NT2/D1 (cell line): ENCODE results near the gene PACS1.

ENCODE experiments used
- DNase-seq: peaks from one replicate; pipeline ENCODE4 v3.0.0-alpha.2; 2011; ENCODE audit warnings: low read depth, low spot score
- H3K27me3 ChIP-seq: 2 replicates; pipeline ENCODE4 v1.6.0; 2011; ENCODE audit warnings: mild to moderate bottlenecking; ENCODE audit not compliant: insufficient read length, insufficient read depth
- H3K36me3 ChIP-seq: 2 replicates; pipeline ENCODE4 v1.6.1; 2011; ENCODE audit warnings: mild to moderate bottlenecking, low read length, mixed read lengths; ENCODE audit not compliant: insufficient read depth, insufficient read length
- H3K4me1 ChIP-seq: 2 replicates; pipeline ENCODE4 v1.5.1; 2011; ENCODE audit not compliant: insufficient read depth, insufficient read length
- H3K4me3 ChIP-seq: 2 replicates; pipeline ENCODE4 v1.5.1; 2011; ENCODE audit warnings: low read depth; ENCODE audit not compliant: insufficient read length
- H3K9ac ChIP-seq: 2 replicates; pipeline ENCODE4 v1.6.0; 2011; ENCODE audit warnings: low read depth; ENCODE audit not compliant: insufficient read length
- H3K9me3 ChIP-seq: 2 replicates; pipeline ENCODE4 v1.5.1; 2011; ENCODE audit warnings: mild to moderate bottlenecking, low read length; ENCODE audit not compliant: insufficient read depth
- SUZ12 ChIP-seq: IDR thresholded peaks from 2 replicates; pipeline ENCODE4 v1.6.1; 2011; ENCODE audit not compliant: insufficient read length, insufficient read depth; ENCODE audit errors: extremely low read depth
- YY1 ChIP-seq: IDR thresholded peaks from 2 replicates; pipeline ENCODE4 v1.6.1; 2011; ENCODE audit not compliant: insufficient read length, insufficient read depth
- ZNF274 ChIP-seq: IDR thresholded peaks from 2 replicates; pipeline ENCODE4 v1.6.1; 2011; ENCODE audit warnings: mild to moderate bottlenecking, low read depth, low read length

The PACS1 gene

DNA sequence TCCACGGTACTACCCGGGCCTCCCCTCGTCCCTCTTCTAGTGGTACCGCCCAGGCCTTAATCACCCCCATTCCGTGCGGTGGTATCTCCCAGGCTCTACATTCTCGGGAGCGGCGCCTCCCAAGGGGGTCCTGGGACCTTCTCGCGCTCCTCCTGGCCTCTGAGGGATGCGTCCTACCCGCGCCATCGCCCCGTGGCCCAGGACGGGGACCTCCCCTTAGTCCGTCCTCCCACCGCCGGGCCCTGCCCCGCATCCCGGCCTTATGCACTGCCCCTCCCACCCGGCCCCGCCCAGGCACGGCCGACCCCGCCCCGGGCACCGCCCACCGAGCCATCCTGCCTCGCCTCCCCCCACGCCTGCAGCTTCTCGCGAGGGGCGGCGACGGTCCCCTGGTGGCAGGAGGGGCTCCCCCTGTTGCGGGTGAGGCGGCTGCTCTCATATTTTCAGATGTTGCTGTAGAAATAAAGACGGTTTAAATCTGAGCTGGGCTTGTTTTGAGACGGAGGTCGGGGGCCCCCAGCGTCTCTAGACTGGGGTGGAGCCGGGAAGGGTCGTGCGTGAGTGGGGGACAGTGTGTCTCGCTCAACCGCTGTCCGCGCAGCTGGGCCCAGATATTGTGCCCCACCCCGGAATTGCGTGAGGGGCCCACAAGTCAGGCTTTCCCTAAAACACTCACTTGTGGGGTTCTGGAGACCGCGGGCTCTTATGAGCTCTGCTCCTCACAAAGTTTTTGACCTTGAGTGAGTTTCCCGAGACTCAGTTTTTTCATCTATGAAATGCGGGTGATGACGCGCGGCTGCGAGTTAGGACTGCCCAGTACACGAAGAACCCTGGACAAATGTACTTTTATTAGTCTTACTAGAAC, 197.5 kb downstream of the PACS1 start:
- H3K9ac ChIP-seq: peak overlapping the region; percentile 61

GRCh38 chr11:66268244-66268951, 198.3 kb downstream of the PACS1 start, which contains the start of gene RAB1B:
Gene RAB1B (plus strand): TSS chr11:66268639. CDS start chr11:66268680, 41 bp downstream.
- TF ChIP-seq YY1 (peak; percentile 74), SUZ12 (no peak), ZNF274 (no peak)
- H3K36me3 ChIP-seq: peaks cover 69% of the 10 kb centered on the region
- H3K4me3 ChIP-seq: peak within 1 kb of the TSS; percentile 84
- H3K9me3 ChIP-seq: no peaks in the 10 kb centered on the region
- DNase-seq: peak; percentile 100
- no peaks in the 10 kb centered on the region for H3K27me3 ChIP-seq
- peak within 1 kb of the TSS; percentile 89 for H3K9ac ChIP-seq
- peaks cover 13% of the 10 kb centered on the region for H3K4me1 ChIP-seq

More for the DNA sequence above, 197.5 kb downstream of the PACS1 start:
- no peaks in the 10 kb centered on the region for H3K27me3 ChIP-seq
- H3K4me1 ChIP-seq: peaks cover 13% of the 10 kb centered on the region
- TF ChIP-seq SUZ12: no peak
- TF ChIP-seq ZNF274: no peak
- no peak for TF ChIP-seq YY1
- H3K4me3 ChIP-seq: peak overlapping the region; percentile 60
- peaks cover 69% of the 10 kb centered on the region for H3K36me3 ChIP-seq
- peak; percentile 61 for DNase-seq
- H3K9me3 ChIP-seq: no peaks in the 10 kb centered on the region

DNA sequence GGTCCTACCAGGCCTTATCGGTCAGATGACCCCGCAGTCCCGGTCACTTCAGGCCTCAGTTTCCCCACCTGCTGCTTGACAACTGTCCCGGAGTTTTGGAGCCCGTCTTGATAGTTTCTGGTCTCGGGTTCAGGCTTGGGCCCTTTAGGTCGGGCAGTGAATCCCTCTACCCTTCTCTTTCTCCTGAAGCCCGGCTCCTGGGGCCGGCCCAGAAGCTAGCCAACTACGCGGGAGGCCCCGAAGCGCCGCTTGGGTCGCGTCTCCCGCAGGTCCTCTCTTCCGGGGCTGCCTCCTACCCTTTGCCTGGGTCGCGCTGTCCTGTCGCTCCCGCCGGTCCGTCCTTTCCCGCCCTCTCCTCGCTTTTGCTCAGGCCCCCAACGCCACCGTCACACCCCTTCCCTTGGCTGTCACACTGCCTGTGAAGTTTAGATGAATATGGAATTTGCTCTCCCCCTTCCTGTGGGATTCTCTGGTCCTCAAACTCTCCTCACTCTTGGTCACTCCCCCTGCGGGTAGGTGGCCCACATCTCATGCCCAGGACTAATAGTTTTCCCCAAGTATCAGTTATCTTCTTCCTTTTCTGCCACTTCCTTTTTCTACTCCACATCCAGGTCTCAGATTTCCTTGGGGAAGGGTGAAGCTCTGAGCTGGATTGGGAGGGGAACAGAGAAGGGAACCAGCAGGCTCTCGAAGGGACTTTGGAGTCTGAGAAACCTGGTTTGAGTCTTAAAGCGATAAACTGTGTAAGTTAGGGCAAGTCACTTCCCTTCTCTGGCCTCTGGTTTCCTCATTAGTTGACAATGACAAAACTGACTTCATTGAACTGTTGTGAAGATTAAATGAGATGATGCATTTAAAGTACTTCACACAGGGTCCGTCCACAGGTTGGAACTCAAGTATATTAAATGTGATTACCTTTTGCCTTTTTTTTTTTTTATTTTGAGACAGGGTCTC, 199.2 kb downstream of the PACS1 start:
- peak overlapping the region; percentile 89 for H3K9ac ChIP-seq
- peak overlapping the region; percentile 84 for H3K4me3 ChIP-seq
- H3K9me3 ChIP-seq: no peaks in the 10 kb centered on the region
- H3K36me3 ChIP-seq: peaks cover 69% of the 10 kb centered on the region
- TF ChIP-seq ZNF274: no peak
- H3K27me3 ChIP-seq: no peaks in the 10 kb centered on the region
- peaks cover 13% of the 10 kb centered on the region for H3K4me1 ChIP-seq
- no peak for DNase-seq

DNA sequence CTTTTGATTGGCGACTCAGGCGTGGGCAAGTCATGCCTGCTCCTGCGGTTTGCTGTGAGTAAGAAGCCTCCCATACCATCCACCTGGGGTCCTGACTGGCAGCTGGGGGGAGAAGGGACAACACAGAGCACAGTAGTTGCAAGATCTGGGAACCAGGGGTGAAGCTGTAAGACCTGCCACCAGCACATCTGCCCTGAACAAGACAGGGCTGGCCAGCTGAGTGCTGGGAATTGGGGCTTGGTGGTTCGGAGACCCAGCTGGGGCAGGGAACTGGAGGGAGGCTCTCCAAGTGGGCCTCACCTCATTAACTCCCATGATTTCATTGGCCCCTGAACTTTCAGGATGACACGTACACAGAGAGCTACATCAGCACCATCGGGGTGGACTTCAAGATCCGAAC, 201.7 kb downstream of the PACS1 start:
- TF ChIP-seq YY1 (no peak), SUZ12 (no peak), ZNF274 (no peak)
- no peak for DNase-seq
- H3K36me3 ChIP-seq: peaks cover 65% of the 10 kb centered on the region

DNA sequence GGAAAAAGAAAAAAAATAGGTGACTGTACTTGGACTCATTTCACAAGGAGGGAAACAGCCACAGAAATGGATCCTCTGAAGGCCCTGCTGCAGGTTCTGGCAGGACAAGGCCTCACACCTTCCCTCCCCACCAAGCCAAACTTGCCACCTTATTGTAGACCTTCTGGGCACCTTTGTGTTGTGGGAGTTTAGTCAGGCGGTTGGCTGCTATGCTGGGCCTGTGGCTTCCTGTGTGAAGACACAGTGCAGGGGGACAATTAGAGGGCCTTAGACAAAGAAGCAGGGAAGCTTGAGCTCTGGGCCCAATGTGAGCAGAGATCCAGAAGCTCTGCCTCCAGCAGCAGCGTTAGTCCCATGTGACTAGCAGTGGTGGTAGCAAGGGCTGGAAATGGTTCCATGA, 202.5 kb downstream of the PACS1 start:
- Histone ChIP-seq H3K4me1 (peaks cover 5% of the 10 kb centered on the region), H3K9me3 (no peaks in the 10 kb centered on the region), H3K36me3 (peaks cover 63% of the 10 kb centered on the region), H3K4me3 (no peak overlapping the region), H3K27me3 (no peaks in the 10 kb centered on the region), H3K9ac (no peak overlapping the region)
- no peak for DNase-seq
- no peak for TF ChIP-seq YY1
- no peak for TF ChIP-seq ZNF274
- TF ChIP-seq SUZ12: no peak

More for the DNA sequence above, 201.7 kb downstream of the PACS1 start:
- H3K27me3 ChIP-seq: no peaks in the 10 kb centered on the region
- H3K4me3 ChIP-seq: no peak overlapping the region
- H3K4me1 ChIP-seq: peaks cover 6% of the 10 kb centered on the region
- H3K9ac ChIP-seq: no peak overlapping the region
- H3K9me3 ChIP-seq: no peaks in the 10 kb centered on the region

DNA sequence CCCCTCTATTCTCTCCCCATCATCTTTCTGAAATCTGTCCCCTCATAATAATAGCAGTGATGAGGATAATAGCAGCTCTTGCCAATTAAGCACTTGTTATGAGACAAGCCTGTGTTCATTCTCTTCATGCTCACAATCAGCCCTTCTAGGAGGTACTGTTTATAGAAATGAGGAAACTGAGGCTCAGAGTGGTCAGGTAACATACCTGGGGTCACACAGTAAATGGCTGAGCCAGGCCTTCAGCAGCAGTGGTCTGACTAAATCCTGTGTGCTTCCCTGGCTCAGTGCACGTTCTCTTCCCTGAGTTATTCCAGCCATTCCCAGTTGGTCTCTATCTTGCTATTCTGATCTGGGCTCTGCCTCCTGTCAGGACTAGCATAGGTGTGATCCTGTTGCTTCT, 204.1 kb downstream of the PACS1 start:
- TF ChIP-seq YY1 (no peak), ZNF274 (no peak), SUZ12 (no peak)
- peaks cover 8% of the 10 kb centered on the region for H3K4me1 ChIP-seq
- H3K4me3 ChIP-seq: no peak overlapping the region
- no peak for DNase-seq
- no peak overlapping the region for H3K9ac ChIP-seq
- no peaks in the 10 kb centered on the region for H3K27me3 ChIP-seq
- no peaks in the 10 kb centered on the region for H3K9me3 ChIP-seq
- peaks cover 63% of the 10 kb centered on the region for H3K36me3 ChIP-seq
